ENCODE results near the gene HECW1. TPM values are rescaled to one million over a fixed set of nuclear protein-coding genes. Genes with fewer than 3 reads are reported as not detected.

Gene HECW1
- total RNA-seq, 4 donors from 2014 or later: 0.62 to 4.3 (median 1.4) TPM; not detected in 1

GRCh38 chr7:43248961-43249822, 136.7 kb downstream of the HECW1 start:
- no peak overlapping the region for H3K4me3 ChIP-seq (ENCODE audit: low read depth, poor library complexity, severe bottlenecking)

GRCh38 chr7:43249823-43250145, 137.3 kb downstream of the HECW1 start:
- H3K4me3 ChIP-seq (ENCODE audit: low read depth, poor library complexity, severe bottlenecking): no peak overlapping the region
- no peak for DNase-seq (ENCODE audit: low spot score in 2 of 2)
- WGBS, 2 donors: 76 to 80% methylated on average over 9 of the region's 9 CpGs
- intact Hi-C loops (cut with DNase I; ENCODE audit: low total_unique reads): no loop called here
- TF ChIP-seq POLR2A (IDR thresholded peaks at IDR 0.05) (no peak), CTCF (IDR thresholded peaks at IDR 0.05) (no peak)

More at GRCh38 chr7:43248961-43249822, 136.7 kb downstream of the HECW1 start:
- no peak for TF ChIP-seq CTCF (IDR thresholded peaks at IDR 0.05)
- TF ChIP-seq POLR2A (IDR thresholded peaks at IDR 0.05): no peak
- DNase-seq (ENCODE audit: low spot score in 2 of 2): peak in 1 of 2 donors; percentile 86
- WGBS, 2 donors: 69 to 70% methylated on average over 28 to 29 of the region's 29 CpGs
- intact Hi-C loops (cut with DNase I; ENCODE audit: low total_unique reads): no loop called here

- intact Hi-C loops (cut with DNase I; ENCODE audit: low total_unique reads): loop anchor here (5.0 kb wide), 1 partner anchor 319 kb away; no protein-coding TSS in a partner anchor
- no peak overlapping the region for H3K4me3 ChIP-seq (ENCODE audit: low read depth, poor library complexity, severe bottlenecking)
- TF ChIP-seq CTCF (IDR thresholded peaks at IDR 0.05) (no peak), POLR2A (IDR thresholded peaks at IDR 0.05) (no peak)
- 28 to 30% methylated on average over 8 of the region's 8 CpGs for WGBS, 2 donors
- peak; percentile 41 to 86 for DNase-seq (ENCODE audit: low spot score in 2 of 2)
These were observed 148.8 kb downstream of the HECW1 start for GRCh38 chr7:43260980-43261878.

GRCh38 chr7:43265139-43265538, 152.7 kb downstream of the HECW1 start:
- no peak overlapping the region for H3K4me3 ChIP-seq (ENCODE audit: low read depth, poor library complexity, severe bottlenecking)
- DNase-seq (ENCODE audit: low spot score in 2 of 2): no peak
- intact Hi-C loops (cut with DNase I; ENCODE audit: low total_unique reads): no loop called here
- TF ChIP-seq POLR2A (IDR thresholded peaks at IDR 0.05) (no peak), CTCF (IDR thresholded peaks at IDR 0.05) (no peak)
- 92 to 94% methylated on average over 3 of the region's 3 CpGs for WGBS, 2 donors

- TF ChIP-seq POLR2A (IDR thresholded peaks at IDR 0.05) (no peak), CTCF (IDR thresholded peaks at IDR 0.05) (no peak)
- H3K4me3 ChIP-seq (ENCODE audit: low read depth, poor library complexity, severe bottlenecking): no peak overlapping the region
- peak in 1 of 2 donors; percentile 77 for DNase-seq (ENCODE audit: low spot score in 2 of 2)
- 93 to 94% methylated on average over 36 of the region's 36 CpGs for WGBS, 2 donors
- intact Hi-C loops (cut with DNase I; ENCODE audit: low total_unique reads): no loop called here
These were observed 161.7 kb downstream of the HECW1 start for GRCh38 chr7:43273939-43274719.

All from lower leg skin (tissue), 4 donors.